NCI-H82 treated with DMSO at 0.1 percent for 48 hours (cell line): ENCODE measurements around the gene MACROD2.

Experiments used
- DNase-seq: peaks from one replicate; lab custom pipeline; 2025; ENCODE audit not compliant: unreplicated experiment; lab: John Stamatoyannopoulos, UW

Gene MACROD2

GRCh38 chr20:14512839-14513238, 517.5 kb downstream of the MACROD2 start:
- DNase-seq, result no peak

- no peak for DNase-seq
These were observed 523.3 kb downstream of the MACROD2 start for GRCh38 chr20:14518648-14519047.

GRCh38 chr20:14521016-14521415, 525.7 kb downstream of the MACROD2 start:
- no peak for DNase-seq

- DNase-seq, result no peak
These were observed 526.1 kb downstream of the MACROD2 start for GRCh38 chr20:14521436-14521835.

- DNase-seq, result no peak
These were observed 527.3 kb downstream of the MACROD2 start for GRCh38 chr20:14522595-14522994.

GRCh38 chr20:14523090-14523489, 527.8 kb downstream of the MACROD2 start:
- no peak for DNase-seq

GRCh38 chr20:14525426-14525825, 530.1 kb downstream of the MACROD2 start:
- no peak for DNase-seq

GRCh38 chr20:14526891-14527290, 531.6 kb downstream of the MACROD2 start:
- no peak for DNase-seq

GRCh38 chr20:14531786-14532185, 536.5 kb downstream of the MACROD2 start:
- DNase-seq, result no peak

- no peak for DNase-seq
These were observed 541.4 kb downstream of the MACROD2 start for GRCh38 chr20:14536738-14537137.

- no peak for DNase-seq
These were observed 543.1 kb downstream of the MACROD2 start for GRCh38 chr20:14538433-14538832.

GRCh38 chr20:14543040-14543439, 547.7 kb downstream of the MACROD2 start:
- no peak for DNase-seq

- DNase-seq, result no peak
These were observed 549.4 kb downstream of the MACROD2 start for GRCh38 chr20:14544688-14545087.

- DNase-seq, result no peak
These were observed 555.3 kb downstream of the MACROD2 start for GRCh38 chr20:14550655-14551054.

GRCh38 chr20:14553774-14554534, 558.6 kb downstream of the MACROD2 start:
- no peak for DNase-seq

- no peak for DNase-seq
These were observed 560.4 kb downstream of the MACROD2 start for GRCh38 chr20:14555676-14556075.

- no peak for DNase-seq
These were observed 560.9 kb downstream of the MACROD2 start for GRCh38 chr20:14556206-14556605.

- DNase-seq, result no peak
These were observed 564.3 kb downstream of the MACROD2 start for GRCh38 chr20:14559612-14560011.

GRCh38 chr20:14561741-14562221, 566.5 kb downstream of the MACROD2 start:
- no peak for DNase-seq

- no peak for DNase-seq
These were observed 567.7 kb downstream of the MACROD2 start for GRCh38 chr20:14562981-14563380.

GRCh38 chr20:14566505-14566904, 571.2 kb downstream of the MACROD2 start:
- DNase-seq, result no peak

- no peak for DNase-seq
These were observed 572.9 kb downstream of the MACROD2 start for GRCh38 chr20:14568225-14568624.

- DNase-seq, result no peak
These were observed 573.4 kb downstream of the MACROD2 start for GRCh38 chr20:14568701-14569100.
